ENCODE results near the gene NCKAP5. TPM values are rescaled to one million over a fixed set of nuclear protein-coding genes. Genes with fewer than 3 reads are reported as not detected.

NCKAP5 gene
- total and polyA plus RNA-seq, 4 donors, result 0.57 to 2.8 (median 2.4) TPM

DNA sequence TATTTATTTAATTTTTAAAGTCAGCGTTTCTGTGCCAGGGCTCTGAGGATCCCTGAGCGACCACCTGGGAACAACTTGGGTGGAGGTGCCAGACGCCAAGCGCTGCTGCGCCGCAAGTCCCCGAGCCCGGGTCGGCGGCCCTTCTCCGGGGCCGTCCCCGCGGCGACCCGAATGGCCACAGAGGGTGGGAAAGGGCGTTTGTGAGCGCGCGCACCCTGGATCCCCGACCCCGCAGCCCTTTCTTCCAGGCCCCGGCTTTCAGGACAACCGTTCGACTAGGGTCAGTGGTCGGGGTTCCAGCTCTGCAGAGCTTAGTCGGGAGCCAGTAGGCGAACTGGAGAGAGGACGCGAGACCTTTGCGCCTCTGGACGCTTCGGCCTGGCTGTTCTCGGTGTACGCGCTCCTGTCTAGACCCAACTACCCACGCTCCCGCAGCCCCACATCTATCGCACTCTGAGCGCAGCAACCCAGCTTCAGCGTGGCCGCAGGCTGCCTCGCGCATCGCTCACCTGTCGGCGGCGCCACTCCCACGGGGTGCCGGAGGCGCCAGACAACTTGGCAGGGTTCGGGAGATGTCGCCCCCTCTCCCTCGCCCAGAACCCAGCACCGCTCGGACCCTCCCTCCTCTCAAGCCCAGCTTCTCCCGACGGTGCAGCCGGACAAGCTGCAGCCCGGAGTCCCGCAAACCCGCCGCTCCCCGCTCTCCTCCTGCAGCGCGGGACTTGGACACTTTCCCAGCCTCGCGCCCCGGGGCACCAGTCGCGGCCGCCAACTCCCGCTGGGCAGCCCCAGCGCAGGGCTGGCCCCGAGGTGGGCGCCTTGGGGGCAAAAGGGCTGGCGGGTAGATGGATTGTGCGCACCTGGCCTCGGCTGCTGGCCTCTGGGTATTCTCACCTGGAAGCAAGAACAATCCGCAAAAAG, 899.0 kb downstream of the NCKAP5 start:
- peaks cover 0 to 2% (median 0%) of the 10 kb centered on the region in 4 donors for H3K27me3 ChIP-seq (ENCODE audit: control insufficient read depth in 4 of 4, insufficient read depth in 4 of 4, low read length in 3 of 4)
- peak overlapping the region; percentile 37 to 73 (median 72) for H3K4me3 ChIP-seq (ENCODE audit: low read depth in 1 of 3, low read length in 3 of 3)
- TF ChIP-seq NR2F2 (IDR thresholded peaks at IDR 0.05) (no peak), FOXA2 (IDR thresholded peaks at IDR 0.05) (no peak), GABPA (IDR thresholded peaks at IDR 0.05 in 1 of 2, conservative IDR thresholded peaks at IDR 0.05 in 1 of 2) (no peak), RAD21 (IDR thresholded peaks at IDR 0.05) (no peak), REST (IDR thresholded peaks at IDR 0.05) (no peak), SP1 (IDR thresholded peaks at IDR 0.05) (no peak), FOXA1 (IDR thresholded peaks at IDR 0.05) (no peak), TAF1 (conservative IDR thresholded peaks at IDR 0.05) (no peak)
- TF ChIP-seq, protein P1, sequence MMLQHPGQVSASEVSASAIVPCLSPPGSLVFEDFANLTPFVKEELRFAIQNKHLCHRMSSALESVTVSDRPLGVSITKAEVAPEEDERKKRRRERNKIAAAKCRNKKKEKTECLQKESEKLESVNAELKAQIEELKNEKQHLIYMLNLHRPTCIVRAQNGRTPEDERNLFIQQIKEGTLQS (IDR thresholded peaks at IDR 0.05), result no peak
- TF ChIP-seq, protein P2, sequence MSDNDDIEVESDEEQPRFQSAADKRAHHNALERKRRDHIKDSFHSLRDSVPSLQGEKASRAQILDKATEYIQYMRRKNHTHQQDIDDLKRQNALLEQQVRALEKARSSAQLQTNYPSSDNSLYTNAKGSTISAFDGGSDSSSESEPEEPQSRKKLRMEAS (IDR thresholded peaks at IDR 0.05), result no peak
- WGBS, result 3% methylated on average over 80 of the region's 80 CpGs
- H3K27ac ChIP-seq (ENCODE audit: low read depth in 1 of 2, low read length in 2 of 2), result no peak overlapping the region
- peaks cover 13 to 31% (median 25%) of the 10 kb centered on the region in 4 donors for H3K4me1 ChIP-seq (ENCODE audit: control insufficient read depth in 4 of 4, insufficient read depth in 4 of 4, low read length in 3 of 4)
- no peaks in the 10 kb centered on the region for H3K36me3 ChIP-seq (ENCODE audit: control insufficient read depth in 4 of 4, insufficient read depth in 3 of 4, low read depth in 1 of 4, low read length in 3 of 4)
- H3K9ac ChIP-seq (ENCODE audit: low read depth in 1 of 2, low read length in 2 of 2), result no peak overlapping the region
- DNase-seq (ENCODE audit: low spot score), result no peak
- H3K9me3 ChIP-seq (ENCODE audit: control insufficient read depth in 4 of 4, low read length in 3 of 4), result no peaks in the 10 kb centered on the region

DNA sequence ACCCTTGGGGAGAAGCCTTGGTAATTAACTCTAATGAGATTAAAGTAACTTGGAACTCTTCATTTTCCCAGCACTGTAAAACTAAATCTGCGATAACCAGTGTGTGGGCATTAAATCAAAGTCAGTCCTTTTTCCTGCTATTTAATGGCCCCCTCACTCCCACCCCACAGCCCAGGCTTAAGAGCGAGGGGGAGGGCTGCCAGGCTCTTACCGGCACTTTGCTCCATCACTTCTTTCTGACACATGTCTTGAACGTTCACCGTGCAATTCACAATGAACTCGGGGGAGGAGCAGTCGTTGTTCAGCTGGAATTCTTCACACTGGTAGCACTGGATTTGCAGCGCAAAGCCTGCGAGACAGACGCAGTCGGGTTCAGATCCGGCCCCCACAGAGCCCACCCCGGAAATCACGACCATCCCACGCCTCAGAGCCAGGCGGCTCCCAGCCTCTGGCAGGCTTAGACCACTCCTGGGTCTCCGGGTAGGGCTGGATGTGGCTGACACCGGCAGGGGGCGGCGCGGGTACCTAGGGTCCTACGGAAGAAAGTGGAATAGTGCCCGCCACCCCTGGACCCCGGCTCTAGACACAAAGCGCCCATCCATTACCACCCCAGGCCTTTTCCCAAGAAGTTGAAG, 900.0 kb downstream of the NCKAP5 start:
- TF ChIP-seq, protein P3, sequence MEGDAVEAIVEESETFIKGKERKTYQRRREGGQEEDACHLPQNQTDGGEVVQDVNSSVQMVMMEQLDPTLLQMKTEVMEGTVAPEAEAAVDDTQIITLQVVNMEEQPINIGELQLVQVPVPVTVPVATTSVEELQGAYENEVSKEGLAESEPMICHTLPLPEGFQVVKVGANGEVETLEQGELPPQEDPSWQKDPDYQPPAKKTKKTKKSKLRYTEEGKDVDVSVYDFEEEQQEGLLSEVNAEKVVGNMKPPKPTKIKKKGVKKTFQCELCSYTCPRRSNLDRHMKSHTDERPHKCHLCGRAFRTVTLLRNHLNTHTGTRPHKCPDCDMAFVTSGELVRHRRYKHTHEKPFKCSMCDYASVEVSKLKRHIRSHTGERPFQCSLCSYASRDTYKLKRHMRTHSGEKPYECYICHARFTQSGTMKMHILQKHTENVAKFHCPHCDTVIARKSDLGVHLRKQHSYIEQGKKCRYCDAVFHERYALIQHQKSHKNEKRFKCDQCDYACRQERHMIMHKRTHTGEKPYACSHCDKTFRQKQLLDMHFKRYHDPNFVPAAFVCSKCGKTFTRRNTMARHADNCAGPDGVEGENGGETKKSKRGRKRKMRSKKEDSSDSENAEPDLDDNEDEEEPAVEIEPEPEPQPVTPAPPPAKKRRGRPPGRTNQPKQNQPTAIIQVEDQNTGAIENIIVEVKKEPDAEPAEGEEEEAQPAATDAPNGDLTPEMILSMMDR (IDR thresholded peaks at IDR 0.05; ENCODE audit: low read depth, low read length, missing input control), result no peak
- no peak for TF ChIP-seq ZBTB33 (IDR thresholded peaks at IDR 0.05)
- no peak for TF ChIP-seq JUND (IDR thresholded peaks at IDR 0.05)
- no peak for TF ChIP-seq GABPA (IDR thresholded peaks at IDR 0.05 in 1 of 2, conservative IDR thresholded peaks at IDR 0.05 in 1 of 2)
- no peak for TF ChIP-seq HNF4A (conservative IDR thresholded peaks at IDR 0.05)
- no peak for TF ChIP-seq FOXA1 (IDR thresholded peaks at IDR 0.05)
- TF ChIP-seq EGR1 (IDR thresholded peaks at IDR 0.05; ENCODE audit: low read depth in 2 of 2), result no peak
- no peak for TF ChIP-seq FOXA2 (IDR thresholded peaks at IDR 0.05)
- TF ChIP-seq NR2F2 (IDR thresholded peaks at IDR 0.05), result no peak
- no peak for TF ChIP-seq TAF1 (conservative IDR thresholded peaks at IDR 0.05)
- no peak for TF ChIP-seq RAD21 (IDR thresholded peaks at IDR 0.05)
- no peak for TF ChIP-seq HNF4G (IDR thresholded peaks at IDR 0.05)
- TF ChIP-seq, protein P2 (IDR thresholded peaks at IDR 0.05), result no peak
- no peak for TF ChIP-seq RXRA (IDR thresholded peaks at IDR 0.05)
- no peak for TF ChIP-seq SP1 (IDR thresholded peaks at IDR 0.05)
- peak overlapping the region in 1 of 3 donors; percentile 73 for H3K4me3 ChIP-seq (ENCODE audit: low read depth in 1 of 3, low read length in 3 of 3)
- H3K9me3 ChIP-seq (ENCODE audit: control insufficient read depth in 4 of 4, low read length in 3 of 4), result no peaks in the 10 kb centered on the region
- 12% methylated on average over 25 of the region's 25 CpGs for WGBS
- H3K9ac ChIP-seq (ENCODE audit: low read depth in 1 of 2, low read length in 2 of 2), result no peak overlapping the region
- H3K27ac ChIP-seq (ENCODE audit: low read depth in 1 of 2, low read length in 2 of 2), result no peak overlapping the region
- DNase-seq (ENCODE audit: low spot score), result peak; percentile 36
- H3K27me3 ChIP-seq (ENCODE audit: control insufficient read depth in 4 of 4, insufficient read depth in 4 of 4, low read length in 3 of 4), result peaks cover 0 to 2% (median 0%) of the 10 kb centered on the region in 4 donors
- peaks cover 13 to 31% (median 25%) of the 10 kb centered on the region in 4 donors for H3K4me1 ChIP-seq (ENCODE audit: control insufficient read depth in 4 of 4, insufficient read depth in 4 of 4, low read length in 3 of 4)
- no peaks in the 10 kb centered on the region for H3K36me3 ChIP-seq (ENCODE audit: control insufficient read depth in 4 of 4, insufficient read depth in 3 of 4, low read depth in 1 of 4, low read length in 3 of 4)
